Suprapubic skin (tissue), 4 donors: ENCODE results near the gene PFDN5. TPM values are rescaled to one million over a fixed set of nuclear protein-coding genes. Genes with fewer than 3 reads are reported as not detected.

Experiments used
- DNase-seq, 2 donors: peaks; one replicate each; pipeline ENCODE4 v3.0.0-alpha.2; 2019; ENCODE audit warnings: low spot score in 2 of 2
- H3K27ac ChIP-seq: fragments of 200-600 bp; sonication (generic); one replicate; pipeline ENCODE4 v1.5.1; 2019
- H3K27me3 ChIP-seq: fragments of 200-600 bp; sonication (generic); one replicate; pipeline ENCODE4 v1.5.1; 2019
- H3K36me3 ChIP-seq: fragments of 200-600 bp; sonication (generic); one replicate; pipeline ENCODE4 v1.5.1; 2019
- H3K4me1 ChIP-seq: fragments of 200-600 bp; sonication (generic); one replicate; pipeline ENCODE4 v1.5.1; 2019
- H3K4me3 ChIP-seq: fragments of 200-600 bp; sonication (generic); one replicate; pipeline ENCODE4 v1.5.1; 2019; ENCODE audit warnings: mild to moderate bottlenecking
- H3K9me3 ChIP-seq: fragments of 200-600 bp; sonication (generic); one replicate; pipeline ENCODE4 v1.5.1; 2019
- CTCF ChIP-seq, 2 donors: fragments of 200-600 bp in 1 of 2; fragments of 450-650 bp in 1 of 2; sonication (generic) in 1 of 2; IDR thresholded peaks; one replicate each; pipeline ENCODE4 v1.5.1; 2016 to 2019; ENCODE audit warnings: antibody characterized with exemption in 2 of 2, mild to moderate bottlenecking in 1 of 2, moderate library complexity in 1 of 2
- EP300 ChIP-seq: sonication (generic); formaldehyde crosslinking; IDR thresholded peaks from one replicate; pipeline ENCODE4 v1.6.1; 2017; ENCODE audit warnings: antibody characterized with exemption
- POLR2A ChIP-seq, 2 donors: fragments of 450-650 bp; IDR thresholded peaks; one replicate each; pipeline ENCODE4 v1.6.1; 2017; ENCODE audit warnings: antibody characterized with exemption in 2 of 2, mild to moderate bottlenecking in 2 of 2, moderate library complexity in 2 of 2
- POLR2AphosphoS5 ChIP-seq, 3 donors: sonication (generic); formaldehyde crosslinking; IDR thresholded peaks; one replicate each; pipeline ENCODE4 v1.6.1; 2017; ENCODE audit warnings: antibody characterized with exemption in 3 of 3
- WGBS: methylation state at CpG from one replicate; pipeline ENCODE4 v1.1.5; 2018; 5-methylcytosine and 5-hydroxymethylcytosine counted together
- total RNA-seq, 4 donors: library from RNA; depleted of rRNA; stranded (reverse); fragments of >200 nt; gene quantifications; one replicate each; pipeline ENCODE4 v1.1.0, GENCODE V29; 2016

Gene PFDN5
- total RNA-seq, 4 donors from 2014 or later = 457 to 612 (median 511) TPM

GRCh38 chr12:53279283-53279869 lies 16.0 kb upstream of the PFDN5 start:
- H3K27ac ChIP-seq = peak overlapping the region; percentile 33
- H3K9me3 ChIP-seq = no peaks in the 10 kb centered on the region
- H3K27me3 ChIP-seq = no peaks in the 10 kb centered on the region
- WGBS = 55% methylated on average over 2 of the region's 3 CpGs
- TF ChIP-seq POLR2AphosphoS5 (IDR thresholded peaks at IDR 0.05) = no peak
- no peak for TF ChIP-seq EP300
- no peak for TF ChIP-seq CTCF (IDR thresholded peaks at IDR 0.05)
- TF ChIP-seq POLR2A (IDR thresholded peaks at IDR 0.05) = no peak
- H3K4me1 ChIP-seq = no peaks in the 10 kb centered on the region
- peaks cover 6% of the 10 kb centered on the region for H3K36me3 ChIP-seq
- no peak overlapping the region for H3K4me3 ChIP-seq
- no peak for DNase-seq

DNA sequence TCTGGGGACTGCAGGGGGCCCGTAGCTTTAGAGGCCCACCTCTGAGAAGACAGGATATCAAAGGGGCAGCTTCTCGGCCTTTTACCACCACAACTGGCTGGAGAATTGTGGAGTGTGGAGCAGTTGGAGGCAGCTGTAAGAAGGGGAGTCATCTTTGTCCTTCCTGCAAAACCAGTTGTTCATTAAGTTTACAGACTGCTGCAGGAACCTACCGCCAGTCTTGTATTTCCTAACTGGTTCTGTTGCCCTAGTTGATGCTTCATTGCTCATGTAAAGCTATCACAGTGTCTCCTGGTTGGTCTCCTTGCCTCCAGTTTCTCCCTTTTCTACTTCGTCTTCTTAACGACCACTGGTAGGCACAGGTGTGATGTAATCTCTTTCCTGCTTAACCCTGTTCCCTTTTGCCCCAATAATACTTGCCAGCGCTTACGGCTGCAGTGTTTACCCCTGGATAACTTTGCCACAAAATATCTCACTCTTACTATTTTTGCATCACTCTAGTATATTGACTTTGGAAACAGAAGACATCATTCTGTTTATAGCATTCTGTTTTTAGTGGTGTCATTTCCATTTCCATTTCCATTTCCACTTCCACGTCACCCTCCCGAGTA lies 15.3 kb upstream of the PFDN5 start:
- TF ChIP-seq POLR2A (IDR thresholded peaks at IDR 0.05) (no peak), CTCF (IDR thresholded peaks at IDR 0.05) (no peak), POLR2AphosphoS5 (IDR thresholded peaks at IDR 0.05) (no peak), EP300 (no peak)
- Histone ChIP-seq H3K27me3 (no peaks in the 10 kb centered on the region), H3K9me3 (no peaks in the 10 kb centered on the region), H3K4me1 (no peaks in the 10 kb centered on the region), H3K27ac (peak overlapping the region; percentile 33), H3K36me3 (peaks cover 6% of the 10 kb centered on the region), H3K4me3 (no peak overlapping the region)
- 88% methylated on average over 9 of the region's 9 CpGs for WGBS
- no peak for DNase-seq

- WGBS = no CpG with 5 or more reads among the region's 9 CpGs
- Histone ChIP-seq H3K27me3 (no peaks in the 10 kb centered on the region), H3K27ac (no peak overlapping the region), H3K36me3 (peaks cover 6% of the 10 kb centered on the region), H3K4me1 (peaks cover 4% of the 10 kb centered on the region), H3K9me3 (no peaks in the 10 kb centered on the region), H3K4me3 (no peak overlapping the region)
- TF ChIP-seq POLR2A (IDR thresholded peaks at IDR 0.05) (no peak), CTCF (IDR thresholded peaks at IDR 0.05) (no peak), POLR2AphosphoS5 (IDR thresholded peaks at IDR 0.05) (no peak), EP300 (no peak)
- DNase-seq = no peak
These were observed 8.9 kb upstream of the PFDN5 start for GRCh38 chr12:53286448-53286847.

DNA sequence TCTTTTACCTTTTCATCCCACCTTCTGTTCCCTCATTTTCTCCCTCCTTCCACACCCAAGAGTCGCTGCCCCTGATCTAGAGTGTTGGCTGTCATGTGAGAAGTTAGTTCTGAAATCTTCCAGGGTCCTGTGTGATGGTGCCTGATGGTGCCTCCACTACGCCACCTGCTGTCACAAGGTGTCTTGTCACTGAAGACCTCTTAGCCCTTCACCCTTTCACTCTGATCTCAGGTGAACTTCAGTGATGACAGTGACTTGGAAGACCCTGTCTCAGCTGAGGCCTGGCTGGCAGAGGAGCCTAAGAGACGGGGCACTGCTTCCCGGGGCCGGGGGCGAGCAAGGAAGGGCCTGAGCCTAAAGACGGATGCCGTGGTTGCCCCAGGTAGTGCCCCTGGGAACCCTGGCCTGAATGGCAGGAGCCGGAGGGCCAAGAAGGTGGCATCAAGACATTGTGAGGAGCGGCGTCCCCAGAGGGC lies 7.6 kb upstream of the PFDN5 start:
- Histone ChIP-seq H3K4me3 (no peak overlapping the region), H3K9me3 (no peaks in the 10 kb centered on the region), H3K4me1 (peaks cover 4% of the 10 kb centered on the region), H3K36me3 (peaks cover 6% of the 10 kb centered on the region), H3K27ac (no peak overlapping the region), H3K27me3 (no peaks in the 10 kb centered on the region)
- TF ChIP-seq EP300 (no peak), CTCF (IDR thresholded peaks at IDR 0.05) (peak; percentile 48 to 63)
- WGBS = 38% methylated on average over 2 of the region's 11 CpGs
- DNase-seq = no peak

GRCh38 chr12:53288322-53288721 lies 7.0 kb upstream of the PFDN5 start:
- no peak overlapping the region for H3K4me3 ChIP-seq
- no peak for DNase-seq
- no peak overlapping the region for H3K27ac ChIP-seq
- peaks cover 4% of the 10 kb centered on the region for H3K4me1 ChIP-seq
- H3K27me3 ChIP-seq = no peaks in the 10 kb centered on the region
- no peak for TF ChIP-seq EP300
- no peak for TF ChIP-seq POLR2AphosphoS5 (IDR thresholded peaks at IDR 0.05)
- TF ChIP-seq CTCF (IDR thresholded peaks at IDR 0.05) = no peak
- H3K9me3 ChIP-seq = no peaks in the 10 kb centered on the region
- H3K36me3 ChIP-seq = peaks cover 4% of the 10 kb centered on the region
- WGBS = 73% methylated on average over 6 of the region's 6 CpGs
